HepG2 (cell line): ENCODE measurements around the gene MARF1. TPM values are rescaled to one million over a fixed set of nuclear protein-coding genes. Genes with fewer than 3 reads are reported as not detected.

ENCODE experiments used
- FOXA1 ChIP-seq, 2 experiments: fragments of 450-650 bp in 1 of 2; sonication (generic) in 1 of 2; formaldehyde crosslinking in 1 of 2; IDR thresholded peaks; 2 replicates each; pipeline versions ENCODE4 v1.4.0 to v1.6.1; 2016 to 2020; ENCODE audit warnings: missing genetic modification reagents in 1 of 2
- IRX3 ChIP-seq: sonication (generic); formaldehyde crosslinking; IDR thresholded peaks from 2 replicates; pipeline ENCODE4 v1.8.1; 2023; ENCODE audit warnings: mild to moderate bottlenecking, low read depth, missing genetic modification reagents, borderline replicate concordance
- JARID2 ChIP-seq: sonication (generic); formaldehyde crosslinking; IDR thresholded peaks from 2 replicates; pipeline ENCODE4 v1.8.1; 2023; ENCODE audit warnings: missing genetic modification reagents, inconsistent platforms; ENCODE audit not compliant: insufficient replicate concordance
- KDM6A ChIP-seq: IDR thresholded peaks from 2 replicates; pipeline ENCODE4 v1.6.1; 2016; ENCODE audit warnings: low read depth
- KLF9 ChIP-seq: IDR thresholded peaks from 2 replicates; pipeline ENCODE4 v1.6.1; 2016; ENCODE audit warnings: low read depth
- MTA3 ChIP-seq: sonication (generic); formaldehyde crosslinking; IDR thresholded peaks from 2 replicates; pipeline ENCODE4 v1.4.0; 2020; ENCODE audit warnings: missing genetic modification reagents
- MYNN ChIP-seq: sonication (generic); formaldehyde crosslinking; IDR thresholded peaks from 2 replicates; pipeline ENCODE4 v1.4.0; 2020; ENCODE audit warnings: mild to moderate bottlenecking, low read depth, missing genetic modification reagents
- RBM22 ChIP-seq: fragments of 200-400 bp; formaldehyde crosslinking; optimal IDR thresholded peaks from 2 replicates; pipeline ENCODE3; 2017; ENCODE audit warnings: mild to moderate bottlenecking, low read length, moderate library complexity
- RFX1 ChIP-seq: fragments of 450-650 bp; IDR thresholded peaks from 2 replicates; pipeline ENCODE4 v1.6.1; 2017
- SALL1 ChIP-seq: sonication (generic); formaldehyde crosslinking; IDR thresholded peaks from 2 replicates; pipeline ENCODE4 v1.8.0; 2022; ENCODE audit warnings: mild to moderate bottlenecking, missing genetic modification reagents
- SOX13 ChIP-seq, 3 experiments: fragments of 450-650 bp in 1 of 3; sonication (generic) in 1 of 3; formaldehyde crosslinking in 1 of 3; IDR thresholded peaks in 2 of 3; conservative IDR thresholded peaks in 1 of 3; 2 replicates each; pipeline versions ENCODE4 v1.5.0 to v1.6.1; 2016 to 2020; ENCODE audit warnings: antibody characterized with exemption in 1 of 3, mild to moderate bottlenecking in 1 of 3, missing compliant biosample characterization in 1 of 3, missing genetic modification reagents in 1 of 3, moderate library complexity in 1 of 3
- SRSF9 ChIP-seq: fragments of 200-400 bp; formaldehyde crosslinking; IDR thresholded peaks from 2 replicates; pipeline ENCODE4 v1.6.1; 2018; ENCODE audit warnings: borderline replicate concordance, mild to moderate bottlenecking, low read depth, low read length; ENCODE audit not compliant: insufficient read depth, poor library complexity, severe bottlenecking
- ZBTB42 ChIP-seq: sonication (generic); formaldehyde crosslinking; IDR thresholded peaks from 2 replicates; pipeline ENCODE4 v1.5.0; 2020; ENCODE audit warnings: mild to moderate bottlenecking, missing genetic modification reagents
- ZNF124 ChIP-seq: sonication (generic); formaldehyde crosslinking; IDR thresholded peaks from 2 replicates; pipeline ENCODE4 v1.4.0; 2020; ENCODE audit warnings: missing genetic modification reagents
- ZNF543 ChIP-seq: sonication (generic); formaldehyde crosslinking; IDR thresholded peaks from 2 replicates; pipeline ENCODE4 v1.4.0; 2020; ENCODE audit warnings: mild to moderate bottlenecking, missing genetic modification reagents
- ZNF556 ChIP-seq: sonication (generic); formaldehyde crosslinking; IDR thresholded peaks from 2 replicates; pipeline ENCODE4 v1.4.0; 2020; ENCODE audit warnings: mild to moderate bottlenecking, missing genetic modification reagents, borderline replicate concordance
- ZNF577 ChIP-seq: sonication (generic); formaldehyde crosslinking; IDR thresholded peaks from 2 replicates; pipeline ENCODE4 v1.4.0; 2020; ENCODE audit warnings: mild to moderate bottlenecking, low read depth, missing genetic modification reagents, borderline replicate concordance
- ZNF598 ChIP-seq: sonication (generic); formaldehyde crosslinking; IDR thresholded peaks from 2 replicates; pipeline ENCODE4 v1.5.1; 2020; ENCODE audit warnings: mild to moderate bottlenecking, missing genetic modification reagents, borderline replicate concordance
- polyA plus RNA-seq, 8 experiments: library from polyadenylated mRNA; depleted of rRNA in 3 of 8; stranded (reverse) in 7 of 8; unstranded in 1 of 8; fragments of >200 nt; fragmentation: Illumina TruSeq in 4 of 8; extraction: Trizol in 4 of 8; gene quantifications; 2 replicates each; pipeline versions ENCODE4 v1.2.1 to v1.2.3, GENCODE V29; 2011 to 2016; ENCODE audit warnings: low read depth in 4 of 8, missing spikeins in 1 of 8, mixed read lengths in 1 of 8; ENCODE audit not compliant: insufficient read depth in 1 of 8
- total RNA-seq, 5 experiments: library from RNA; depleted of rRNA; stranded (reverse); fragments of >200 nt; fragmentation: Illumina TruSeq; extraction: Trizol; gene quantifications; 2 replicates each; pipeline ENCODE4 v1.2.3, GENCODE V29; 2016; ENCODE audit warnings: low read depth in 1 of 5
- TF ChIP-seq, protein P1 (sequence below): sonication (generic); formaldehyde crosslinking; IDR thresholded peaks from 2 replicates; pipeline ENCODE4 v1.8.1; 2022; ENCODE audit warnings: mild to moderate bottlenecking, missing genetic modification reagents
- TF ChIP-seq, protein P2 (sequence below): sonication (generic); formaldehyde crosslinking; IDR thresholded peaks from 2 replicates; pipeline ENCODE4 v1.8.0; 2022; ENCODE audit warnings: missing genetic modification reagents, low read depth, mild to moderate bottlenecking, borderline replicate concordance
- TF ChIP-seq, protein P3 (sequence below): sonication (generic); formaldehyde crosslinking; IDR thresholded peaks from 2 replicates; pipeline ENCODE4 v1.9.0; 2021; ENCODE audit warnings: missing genetic modification reagents, mild to moderate bottlenecking, borderline replicate concordance
- TF ChIP-seq, protein P4 (sequence below): sonication (generic); formaldehyde crosslinking; conservative IDR thresholded peaks from 2 replicates; pipeline ENCODE4 v1.5.0; 2020; ENCODE audit warnings: missing genetic modification reagents
- TF ChIP-seq, protein P5 (sequence below): sonication (generic); formaldehyde crosslinking; IDR thresholded peaks from 2 replicates; pipeline ENCODE4 v1.5.0; 2020; ENCODE audit warnings: missing genetic modification reagents
- TF ChIP-seq, protein P6 (sequence below): IDR thresholded peaks from 2 replicates; pipeline ENCODE4 v1.6.1; 2016; ENCODE audit warnings: missing compliant biosample characterization, missing genetic modification reagents, borderline replicate concordance

Gene MARF1
- total and polyA plus RNA-seq, 2 of the 13 experiments (the other 11 are each of a cell fraction or from before 2014, with no cell fraction given) = 8.7 to 20.7 TPM

- no peak for TF ChIP-seq SRSF9
- TF ChIP-seq JARID2 (CRISPR knock-in tag) = no peak
- TF ChIP-seq KDM6A (CRISPR knock-in tag) = no peak
- TF ChIP-seq, protein P1, sequence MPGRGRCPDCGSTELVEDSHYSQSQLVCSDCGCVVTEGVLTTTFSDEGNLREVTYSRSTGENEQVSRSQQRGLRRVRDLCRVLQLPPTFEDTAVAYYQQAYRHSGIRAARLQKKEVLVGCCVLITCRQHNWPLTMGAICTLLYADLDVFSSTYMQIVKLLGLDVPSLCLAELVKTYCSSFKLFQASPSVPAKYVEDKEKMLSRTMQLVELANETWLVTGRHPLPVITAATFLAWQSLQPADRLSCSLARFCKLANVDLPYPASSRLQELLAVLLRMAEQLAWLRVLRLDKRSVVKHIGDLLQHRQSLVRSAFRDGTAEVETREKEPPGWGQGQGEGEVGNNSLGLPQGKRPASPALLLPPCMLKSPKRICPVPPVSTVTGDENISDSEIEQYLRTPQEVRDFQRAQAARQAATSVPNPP (CRISPR knock-in tag) = no peak
- TF ChIP-seq, protein P2, sequence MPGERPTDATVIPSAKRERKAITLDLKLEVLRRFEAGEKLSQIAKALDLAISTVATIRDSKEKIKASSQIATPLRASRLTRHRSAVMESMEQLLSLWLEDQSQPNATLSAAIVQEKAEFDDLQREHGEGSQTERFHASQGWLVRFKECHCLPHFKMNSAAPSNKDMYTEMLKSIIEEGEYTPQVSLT = no peak
- TF ChIP-seq, protein P3, sequence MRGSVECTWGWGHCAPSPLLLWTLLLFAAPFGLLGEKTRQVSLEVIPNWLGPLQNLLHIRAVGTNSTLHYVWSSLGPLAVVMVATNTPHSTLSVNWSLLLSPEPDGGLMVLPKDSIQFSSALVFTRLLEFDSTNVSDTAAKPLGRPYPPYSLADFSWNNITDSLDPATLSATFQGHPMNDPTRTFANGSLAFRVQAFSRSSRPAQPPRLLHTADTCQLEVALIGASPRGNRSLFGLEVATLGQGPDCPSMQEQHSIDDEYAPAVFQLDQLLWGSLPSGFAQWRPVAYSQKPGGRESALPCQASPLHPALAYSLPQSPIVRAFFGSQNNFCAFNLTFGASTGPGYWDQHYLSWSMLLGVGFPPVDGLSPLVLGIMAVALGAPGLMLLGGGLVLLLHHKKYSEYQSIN = no peak
- TF ChIP-seq, protein P4, sequence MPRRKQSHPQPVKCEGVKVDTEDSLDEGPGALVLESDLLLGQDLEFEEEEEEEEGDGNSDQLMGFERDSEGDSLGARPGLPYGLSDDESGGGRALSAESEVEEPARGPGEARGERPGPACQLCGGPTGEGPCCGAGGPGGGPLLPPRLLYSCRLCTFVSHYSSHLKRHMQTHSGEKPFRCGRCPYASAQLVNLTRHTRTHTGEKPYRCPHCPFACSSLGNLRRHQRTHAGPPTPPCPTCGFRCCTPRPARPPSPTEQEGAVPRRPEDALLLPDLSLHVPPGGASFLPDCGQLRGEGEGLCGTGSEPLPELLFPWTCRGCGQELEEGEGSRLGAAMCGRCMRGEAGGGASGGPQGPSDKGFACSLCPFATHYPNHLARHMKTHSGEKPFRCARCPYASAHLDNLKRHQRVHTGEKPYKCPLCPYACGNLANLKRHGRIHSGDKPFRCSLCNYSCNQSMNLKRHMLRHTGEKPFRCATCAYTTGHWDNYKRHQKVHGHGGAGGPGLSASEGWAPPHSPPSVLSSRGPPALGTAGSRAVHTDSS (CRISPR knock-in tag) = no peak
- no peak for TF ChIP-seq MYNN
- no peak for TF ChIP-seq SOX13 (IDR thresholded peaks at IDR 0.05)
- peak in 1 of 2 experiments; percentile 40; a peak in 1 of 4 replicates for TF ChIP-seq SOX13 (CRISPR knock-in tag; conservative IDR thresholded peaks at IDR 0.05 in 1 of 2, IDR thresholded peaks at IDR 0.05 in 1 of 2)
- TF ChIP-seq ZNF124 (CRISPR knock-in tag) = no peak
- TF ChIP-seq, protein P5, sequence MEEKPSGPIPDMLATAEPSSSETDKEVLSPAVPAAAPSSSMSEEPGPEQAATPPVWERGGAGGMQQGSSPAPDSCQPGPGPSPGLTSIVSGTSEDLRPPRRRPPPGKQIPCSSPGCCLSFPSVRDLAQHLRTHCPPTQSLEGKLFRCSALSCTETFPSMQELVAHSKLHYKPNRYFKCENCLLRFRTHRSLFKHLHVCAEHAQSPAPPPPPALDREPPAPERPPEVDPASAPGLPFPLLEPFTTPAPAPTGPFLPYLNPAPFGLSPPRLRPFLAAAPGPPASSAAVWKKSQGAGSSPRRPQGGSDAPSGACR = no peak
- TF ChIP-seq ZNF577 (CRISPR knock-in tag) = no peak
- TF ChIP-seq ZNF543 = no peak
- TF ChIP-seq, protein P6, sequence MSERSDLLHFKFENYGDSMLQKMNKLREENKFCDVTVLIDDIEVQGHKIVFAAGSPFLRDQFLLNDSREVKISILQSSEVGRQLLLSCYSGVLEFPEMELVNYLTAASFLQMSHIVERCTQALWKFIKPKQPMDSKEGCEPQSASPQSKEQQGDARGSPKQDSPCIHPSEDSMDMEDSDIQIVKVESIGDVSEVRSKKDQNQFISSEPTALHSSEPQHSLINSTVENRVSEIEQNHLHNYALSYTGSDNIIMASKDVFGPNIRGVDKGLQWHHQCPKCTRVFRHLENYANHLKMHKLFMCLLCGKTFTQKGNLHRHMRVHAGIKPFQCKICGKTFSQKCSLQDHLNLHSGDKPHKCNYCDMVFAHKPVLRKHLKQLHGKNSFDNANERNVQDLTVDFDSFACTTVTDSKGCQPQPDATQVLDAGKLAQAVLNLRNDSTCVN (CRISPR knock-in tag) = no peak
- TF ChIP-seq SALL1 (CRISPR knock-in tag) = 0 out of 2 replicates have a peak, but pooled peaks have one; percentile 20
- TF ChIP-seq IRX3 (CRISPR knock-in tag) = no peak
- TF ChIP-seq ZBTB42 (CRISPR knock-in tag) = no peak
- no peak for TF ChIP-seq KLF9
- no peak for TF ChIP-seq MTA3 (CRISPR knock-in tag)
- TF ChIP-seq ZNF556 (CRISPR knock-in tag) = no peak
- no peak for TF ChIP-seq RBM22
- TF ChIP-seq ZNF598 (CRISPR knock-in tag) = no peak
- TF ChIP-seq FOXA1 (IDR thresholded peaks at IDR 0.05) = no peak
- peak; percentile 40; the same call in 1 of the 2 replicates for TF ChIP-seq FOXA1 (CRISPR knock-in tag; IDR thresholded peaks at IDR 0.05)
- TF ChIP-seq RFX1 = 0 out of 2 replicates have a peak, but pooled peaks have one; percentile 25
These were observed 39.2 kb upstream of the MARF1 start (continued) for GRCh38 chr16:15682105-15682570.
